GM19397 (cell line): ENCODE data around the gene ARHGEF2.

Source experiments
- ATAC-seq: cut with Tn5 transposase; IDR thresholded peaks from one replicate; pipeline ENCODE4 v1.9.1; 2021; ENCODE audit warnings: mild to moderate bottlenecking, moderate library complexity; ENCODE audit not compliant: unreplicated experiment

ARHGEF2 gene

DNA sequence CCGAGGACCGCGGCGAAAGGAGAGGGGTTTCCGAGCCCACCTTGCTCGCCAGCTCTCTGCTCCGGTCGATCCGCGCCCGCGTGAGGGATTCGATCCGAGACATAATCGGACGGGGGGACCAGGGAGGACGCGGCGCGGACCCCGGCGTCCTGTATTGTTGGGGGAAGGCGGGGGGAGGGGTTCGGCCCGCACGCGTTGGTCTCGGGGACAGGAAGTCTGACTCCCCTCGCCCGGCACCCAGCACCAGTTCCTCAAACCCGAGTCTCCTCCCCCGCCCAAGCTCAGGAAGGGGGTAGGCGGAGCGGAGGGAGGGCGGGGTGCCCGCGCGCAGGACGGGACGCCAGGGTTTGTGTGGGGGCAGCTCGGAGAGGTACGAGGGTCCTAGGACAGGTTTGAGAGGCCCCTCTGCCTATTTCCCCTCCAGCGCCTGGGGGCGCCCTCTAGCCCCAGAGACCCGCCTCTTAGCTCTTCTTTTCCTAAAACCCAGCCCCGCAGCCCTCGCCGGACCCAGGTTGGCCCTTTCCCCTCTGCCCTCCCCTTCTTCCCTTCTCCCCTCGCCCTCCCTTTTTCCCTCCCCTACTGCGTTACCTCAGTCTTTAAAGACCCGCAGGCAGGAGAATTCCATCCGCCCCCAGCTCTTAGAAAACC, at the start of gene ARHGEF2:
ARHGEF2 (minus strand) TSS at position 223 of the 648 bp plus-strand sequence; CDS start at position 103, 120 bp downstream.
- ATAC-seq: no peak

DNA sequence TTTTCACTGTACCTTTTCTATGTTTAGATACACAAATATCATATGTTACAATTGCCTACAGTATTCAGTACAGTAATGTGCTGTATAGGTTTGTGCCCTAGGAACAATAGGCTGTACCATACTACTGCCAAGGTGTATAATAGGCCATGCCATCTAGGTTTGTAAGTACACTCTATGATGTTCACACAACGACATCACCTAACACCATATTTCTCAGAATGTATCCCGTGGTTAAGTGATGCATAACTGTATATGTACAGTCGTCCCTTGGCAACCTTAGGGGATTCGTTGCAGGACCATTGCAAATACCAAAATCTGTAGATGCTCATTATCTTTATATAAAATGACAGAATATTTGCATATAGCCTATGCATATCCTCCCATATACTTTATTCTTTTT, 48.2 kb upstream of the ARHGEF2 start:
- ATAC-seq: no peak

- no peak for ATAC-seq
Observed at GRCh38 chr1:156025876-156026275, 47.5 kb upstream of the ARHGEF2 start.

DNA sequence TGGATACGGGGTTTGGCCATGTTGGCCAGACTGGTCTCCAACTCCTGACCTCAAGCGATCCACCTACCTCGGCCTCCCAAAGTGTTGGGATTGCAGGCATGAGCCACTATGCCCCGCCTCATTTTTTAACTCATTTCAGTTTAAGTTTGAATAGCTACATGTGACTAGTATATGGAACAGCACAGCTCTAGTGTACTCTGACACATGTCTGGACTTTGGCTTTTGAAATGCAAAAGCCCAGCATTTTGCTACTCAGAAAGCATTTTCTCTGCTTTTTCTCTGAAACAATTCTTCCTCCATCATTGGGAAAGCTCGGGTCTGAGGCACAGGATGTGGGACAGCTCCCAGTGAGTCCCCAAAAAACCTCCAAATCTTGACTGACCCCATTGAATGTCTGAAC, 46.5 kb upstream of the ARHGEF2 start:
- no peak for ATAC-seq

- no peak for ATAC-seq
Observed at GRCh38 chr1:156021954-156022353, 43.6 kb upstream of the ARHGEF2 start.

DNA sequence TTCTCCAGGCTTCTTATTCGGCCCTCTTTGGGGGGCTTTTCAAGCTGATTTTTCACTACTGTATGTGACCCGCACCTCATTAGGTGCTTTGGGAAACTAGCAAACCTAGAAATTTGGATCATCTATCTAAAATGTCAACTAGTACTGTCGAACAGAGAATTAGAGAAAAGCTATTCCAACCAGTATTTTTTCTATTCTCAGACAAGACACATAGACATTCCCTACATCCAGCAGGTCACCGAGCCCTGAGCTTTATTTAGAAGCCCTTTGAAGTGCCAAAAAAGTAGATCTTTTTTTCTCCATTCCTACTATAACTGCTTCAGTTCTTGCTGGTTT, 42.7 kb upstream of the ARHGEF2 start:
- no peak for ATAC-seq

GRCh38 chr1:156020293-156021092, 42.1 kb upstream of the ARHGEF2 start, which contains the start of gene SSR2:
TSS of gene SSR2 (minus strand) at chr1:156020951. CDS start at chr1:156020167, 784 bp downstream.
- ATAC-seq: peak; percentile 82

DNA sequence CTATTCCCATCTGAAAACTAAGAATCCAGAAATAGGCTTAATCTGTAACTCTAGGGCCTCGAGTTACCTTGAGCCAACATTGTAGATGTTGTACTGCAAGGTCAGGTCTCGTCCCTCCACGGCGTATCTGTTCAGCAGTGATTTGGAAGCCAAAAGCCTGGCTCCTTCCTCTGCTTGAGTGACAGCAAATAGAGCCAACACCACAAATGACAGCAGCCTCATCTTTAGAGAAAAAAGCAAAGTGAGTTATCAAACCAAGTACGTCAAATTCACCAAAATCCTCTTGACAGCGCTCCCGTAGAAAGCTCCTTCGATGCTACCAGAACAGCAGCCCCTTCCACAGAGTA, 41.6 kb upstream of the ARHGEF2 start:
- ATAC-seq: no peak

GRCh38 chr1:156014829-156015228, 36.5 kb upstream of the ARHGEF2 start:
- ATAC-seq: no peak

- ATAC-seq: peak; percentile 62
Observed at GRCh38 chr1:156012051-156012817, 33.9 kb upstream of the ARHGEF2 start.

- ATAC-seq: no peak
Observed at GRCh38 chr1:156009404-156009803, 31.1 kb upstream of the ARHGEF2 start.

GRCh38 chr1:156006666-156007376, 28.5 kb upstream of the ARHGEF2 start:
- ATAC-seq: no peak

GRCh38 chr1:156004843-156005584, 26.7 kb upstream of the ARHGEF2 start:
- no peak for ATAC-seq

GRCh38 chr1:156003923-156004188, 25.5 kb upstream of the ARHGEF2 start:
- ATAC-seq: no peak

GRCh38 chr1:156002188-156002911, 24.0 kb upstream of the ARHGEF2 start:
- no peak for ATAC-seq

DNA sequence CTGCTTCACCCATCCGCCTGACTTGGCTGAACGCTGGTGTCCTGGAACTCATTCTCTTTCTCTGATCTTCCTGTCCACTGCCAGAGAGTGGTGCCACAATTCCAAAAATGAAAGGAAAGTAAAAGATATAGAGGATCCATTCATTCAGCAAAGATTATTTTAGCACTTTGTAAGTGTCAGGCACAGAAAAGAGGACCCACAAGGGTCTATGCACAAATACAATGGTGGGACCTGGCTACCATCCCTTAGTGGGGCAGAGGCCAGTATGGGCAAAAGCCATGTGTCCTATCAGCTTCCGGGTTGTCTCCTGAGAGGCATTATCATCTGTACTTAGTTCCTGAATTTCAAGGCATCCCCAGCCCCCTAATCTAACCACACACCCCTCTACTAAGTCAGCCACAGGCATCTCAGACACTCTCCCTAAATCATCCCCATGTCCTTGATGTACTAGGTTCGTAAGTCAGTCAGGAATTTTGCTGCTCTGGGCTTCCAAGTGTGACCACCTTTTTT, 23.4 kb upstream of the ARHGEF2 start:
- ATAC-seq: no peak

- ATAC-seq: no peak
Observed at GRCh38 chr1:156001021-156001661, 22.8 kb upstream of the ARHGEF2 start.

GRCh38 chr1:155999964-156000363, 21.6 kb upstream of the ARHGEF2 start:
- no peak for ATAC-seq

DNA sequence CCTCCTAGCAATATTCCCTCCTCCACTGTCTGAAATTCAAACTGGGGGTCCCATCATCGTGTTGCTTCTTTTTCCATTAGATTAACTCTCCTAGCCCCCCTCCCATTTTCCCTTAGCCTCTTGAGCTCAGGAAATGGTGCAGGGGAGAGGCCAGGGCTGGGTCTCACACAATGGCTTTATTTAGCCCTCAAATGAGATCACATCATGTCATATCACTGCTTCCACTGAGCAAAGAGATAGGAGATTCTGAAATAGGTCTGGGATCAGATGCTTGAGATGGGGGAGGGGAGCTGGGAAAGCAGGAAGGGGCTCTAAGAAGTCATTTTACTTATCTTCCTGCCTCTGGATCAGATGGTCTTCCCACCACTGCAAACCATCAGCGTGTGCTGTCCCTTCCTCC, 17.8 kb upstream of the ARHGEF2 start:
- ATAC-seq: no peak
